Neuronal stem cell (in vitro differentiated cells): Measurements from ENCODE around the gene E4F1.
A peak's percentile ranks its signal among the peaks of the same experiment; 100 is the strongest.

Experiments
- DNase-seq: peaks from one replicate; pipeline ENCODE4 v3.0.0-alpha.2; 2013; ENCODE audit warnings: low spot score
- H2AFZ ChIP-seq: one replicate; pipeline ENCODE4 v1.6.1; 2013; ENCODE audit warnings: mild to moderate bottlenecking, low read length, inconsistent platforms
- H2AK5ac ChIP-seq: 2 replicates; pipeline ENCODE4 v1.6.1; 2013; ENCODE audit warnings: low read depth, mild to moderate bottlenecking, inconsistent platforms, low read length, moderate library complexity, mixed read lengths
- H2BK120ac ChIP-seq: 2 replicates; pipeline ENCODE4 v1.6.1; 2013; ENCODE audit warnings: low read depth, mild to moderate bottlenecking, inconsistent platforms, low read length, moderate library complexity, mixed read lengths
- H2BK12ac ChIP-seq: one replicate; pipeline ENCODE4 v1.6.1; 2013; ENCODE audit warnings: low read length, inconsistent platforms
- H2BK15ac ChIP-seq: 2 replicates; pipeline ENCODE4 v1.6.1; 2013; ENCODE audit warnings: mild to moderate bottlenecking, low read length, inconsistent platforms, mixed read lengths
- H2BK5ac ChIP-seq: one replicate; pipeline ENCODE4 v1.6.1; 2013; ENCODE audit warnings: inconsistent platforms, mild to moderate bottlenecking, low read length, moderate library complexity
- H3K14ac ChIP-seq: one replicate; pipeline ENCODE4 v1.6.1; 2013; ENCODE audit warnings: low read length, inconsistent platforms
- H3K18ac ChIP-seq: 2 replicates; pipeline ENCODE4 v1.6.1; 2013; ENCODE audit warnings: low read length, inconsistent platforms
- H3K23ac ChIP-seq: 2 replicates; pipeline ENCODE4 v1.6.1; 2013; ENCODE audit warnings: low read depth, mild to moderate bottlenecking, mixed read lengths, low read length, inconsistent platforms; ENCODE audit not compliant: poor library complexity
- H3K27ac ChIP-seq: replicated peaks from 3 replicates; pipeline ENCODE4 v1.5.1; 2013; ENCODE audit warnings: low read length, inconsistent platforms
- H3K27me3 ChIP-seq, 3 experiments: 2 replicates each; pipeline ENCODE4 v1.6.1; 2013; ENCODE audit warnings: low read length in 3 of 3, mild to moderate bottlenecking in 2 of 3, inconsistent platforms in 1 of 3, low read depth in 1 of 3, mixed read lengths in 1 of 3, moderate library complexity in 1 of 3; ENCODE audit not compliant: control insufficient read depth in 3 of 3, insufficient read depth in 3 of 3
- H3K36me3 ChIP-seq, 2 donors: replicated peaks in 1 of 2; 2 replicates each; pipeline ENCODE4 v1.6.1; 2013; ENCODE audit warnings: low read length in 2 of 2; ENCODE audit not compliant: control insufficient read depth in 2 of 2, insufficient read depth in 2 of 2
- H3K4ac ChIP-seq: 2 replicates; pipeline ENCODE4 v1.6.1; 2013; ENCODE audit warnings: inconsistent platforms, mild to moderate bottlenecking, low read length, moderate library complexity
- H3K4me1 ChIP-seq, 2 donors: 1 replicate in 1 of 2; 2 replicates in 1 of 2; pipeline ENCODE4 v1.6.1; 2013; ENCODE audit warnings: low read length in 2 of 2, low read depth in 1 of 2; ENCODE audit not compliant: control insufficient read depth in 2 of 2, insufficient read depth in 1 of 2
- H3K4me2 ChIP-seq: one replicate; pipeline ENCODE4 v1.6.1; 2013; ENCODE audit warnings: mild to moderate bottlenecking, low read length, inconsistent platforms; ENCODE audit not compliant: insufficient read depth, poor library complexity, severe bottlenecking
- H3K4me3 ChIP-seq, 2 donors: 2 replicates each; pipeline ENCODE4 v1.5.1; 2013; ENCODE audit warnings: low read length in 2 of 2, mild to moderate bottlenecking in 2 of 2, inconsistent platforms in 1 of 2, moderate library complexity in 1 of 2
- H3K79me1 ChIP-seq: one replicate; pipeline ENCODE4 v1.6.1; 2013; ENCODE audit warnings: low read depth, mild to moderate bottlenecking, inconsistent platforms, low read length, moderate library complexity
- H3K9ac ChIP-seq: one replicate; pipeline ENCODE4 v1.6.1; 2013; ENCODE audit warnings: mild to moderate bottlenecking, low read depth, low read length, inconsistent platforms; ENCODE audit not compliant: poor library complexity
- H3K9me3 ChIP-seq, 2 donors: replicated peaks in 1 of 2; 2 replicates each; pipeline versions ENCODE3 to v1.6.1; 2013; ENCODE audit warnings: low read length in 2 of 2, mild to moderate bottlenecking in 2 of 2, inconsistent platforms in 1 of 2, low read depth in 1 of 2, mixed read lengths in 1 of 2, moderate library complexity in 1 of 2; ENCODE audit not compliant: control insufficient read depth in 2 of 2, insufficient read depth in 1 of 2
- H4K8ac ChIP-seq: one replicate; pipeline ENCODE4 v1.6.1; 2013; ENCODE audit warnings: low read depth, mild to moderate bottlenecking, inconsistent platforms, low read length, moderate library complexity
- H4K91ac ChIP-seq: one replicate; pipeline ENCODE4 v1.6.1; 2013; ENCODE audit warnings: low read length, low read depth, mild to moderate bottlenecking, inconsistent platforms; ENCODE audit not compliant: poor library complexity
- WGBS, 2 donors: extraction: QIAGEN DNeasy Blood & Tissue Kit; methylation state at CpG; one replicate each; pipeline ENCODE4 v1.1.7; 2013; ENCODE audit warnings: missing lambda C conversion rate in 2 of 2, mixed read lengths in 1 of 2; ENCODE audit not compliant: insufficient read length in 2 of 2, insufficient replicate concordance in 1 of 2; ENCODE audit errors: extremely low coverage in 2 of 2; 5-methylcytosine and 5-hydroxymethylcytosine counted together

The E4F1 gene

GRCh38 chr16:2214719-2214968, 8.7 kb upstream of the E4F1 start, which contains the start of gene PGP:
TSS of gene PGP (minus strand) at chr16:2214840. CDS start at chr16:2214777, 63 bp downstream.
- peak within 1 kb of the TSS; percentile 98 for H3K9ac ChIP-seq

GRCh38 chr16:2216330-2216729, 7.1 kb upstream of the E4F1 start:
- no peak overlapping the region for H3K27ac ChIP-seq
- H2BK12ac ChIP-seq, result no peak overlapping the region
- no peak overlapping the region for H3K14ac ChIP-seq
- H3K9me3 ChIP-seq, result no peaks in the 10 kb centered on the region
- peaks cover 16% of the 10 kb centered on the region for H3K79me1 ChIP-seq
- WGBS, 2 donors, result no CpG with 5 or more reads among the region's 4 CpGs
- no peak overlapping the region for H3K4me2 ChIP-seq
- H2AFZ ChIP-seq, result no peak overlapping the region
- H2BK5ac ChIP-seq, result no peak overlapping the region
- no peaks in the 10 kb centered on the region for H3K27me3 ChIP-seq
- no peak for DNase-seq
- H4K91ac ChIP-seq, result no peak overlapping the region
- H2BK15ac ChIP-seq, result no peak overlapping the region
- H3K4ac ChIP-seq, result no peak overlapping the region
- H2BK120ac ChIP-seq, result no peak overlapping the region
- peaks cover 9 to 11% of the 10 kb centered on the region in 2 donors for H3K4me1 ChIP-seq
- no peak overlapping the region for H3K4me3 ChIP-seq
- H3K18ac ChIP-seq, result no peak overlapping the region
- no peak overlapping the region for H3K9ac ChIP-seq
- no peak overlapping the region for H4K8ac ChIP-seq
- no peak overlapping the region for H3K23ac ChIP-seq
- H2AK5ac ChIP-seq, result no peak overlapping the region
- H3K36me3 ChIP-seq, result peaks cover 17 to 23% of the 10 kb centered on the region in 2 donors

More at GRCh38 chr16:2214719-2214968, 8.7 kb upstream of the E4F1 start, which contains the start of gene PGP:
- peak within 1 kb of the TSS; percentile 99 for H3K27ac ChIP-seq
- H3K23ac ChIP-seq, result peak within 1 kb of the TSS; percentile 95
- peak within 1 kb of the TSS; percentile 94 for H2BK5ac ChIP-seq
- H3K79me1 ChIP-seq, result peaks cover 14% of the 10 kb centered on the region
- H3K36me3 ChIP-seq, result peaks cover 19 to 30% of the 10 kb centered on the region in 2 donors
- no CpG with 5 or more reads among the region's 48 CpGs for WGBS, 2 donors
- peak within 1 kb of the TSS; percentile 99 to 100 for H3K4me3 ChIP-seq
- peak within 1 kb of the TSS; percentile 84 for H2AK5ac ChIP-seq
- H3K4ac ChIP-seq, result peak within 1 kb of the TSS; percentile 76
- H2AFZ ChIP-seq, result peak within 1 kb of the TSS; percentile 94
- no peak within 1 kb of the TSS for H4K8ac ChIP-seq
- peak within 1 kb of the TSS; percentile 99 for H3K18ac ChIP-seq
- peak within 1 kb of the TSS; percentile 41 for H2BK12ac ChIP-seq
- no peak for DNase-seq
- H2BK120ac ChIP-seq, result no peak within 1 kb of the TSS
- peak within 1 kb of the TSS; percentile 96 for H3K4me2 ChIP-seq
- H3K14ac ChIP-seq, result peak within 1 kb of the TSS; percentile 82
- H3K9me3 ChIP-seq, result no peaks in the 10 kb centered on the region
- H4K91ac ChIP-seq, result no peak within 1 kb of the TSS
- H3K4me1 ChIP-seq, result peaks cover 9 to 11% of the 10 kb centered on the region in 2 donors
- no peaks in the 10 kb centered on the region for H3K27me3 ChIP-seq
- H2BK15ac ChIP-seq, result peak within 1 kb of the TSS; percentile 81

GRCh38 chr16:2223942-2224486, 623 bp downstream of the E4F1 start:
- Histone ChIP-seq H3K9me3 (no peaks in the 10 kb centered on the region), H3K27ac (peak overlapping the region; percentile 70), H3K79me1 (peaks cover 15% of the 10 kb centered on the region), H2BK120ac (no peak overlapping the region), H3K18ac (peak overlapping the region; percentile 96), H2BK5ac (peak overlapping the region; percentile 90), H4K91ac (no peak overlapping the region), H3K14ac (peak overlapping the region; percentile 47), H4K8ac (no peak overlapping the region), H2AFZ (peak overlapping the region; percentile 98), H2BK15ac (peak overlapping the region; percentile 58), H2AK5ac (peak overlapping the region; percentile 90), H3K9ac (peak overlapping the region; percentile 95), H2BK12ac (no peak overlapping the region), H3K4me2 (peak overlapping the region; percentile 87), H3K23ac (peak overlapping the region; percentile 99), H3K4me1 (peaks cover 2 to 3% of the 10 kb centered on the region in 2 donors), H3K27me3 (no peaks in the 10 kb centered on the region), H3K36me3 (peaks cover 3 to 26% of the 10 kb centered on the region in 2 donors), H3K4me3 (peak overlapping the region; percentile 87 to 92), H3K4ac (no peak overlapping the region)
- DNase-seq, result no peak
- no CpG with 5 or more reads among the region's 22 CpGs for WGBS, 2 donors

GRCh38 chr16:2226245-2226793, 2.9 kb downstream of the E4F1 start:
- no peak overlapping the region for H3K4ac ChIP-seq
- H3K4me2 ChIP-seq, result no peak overlapping the region
- no peak overlapping the region for H4K91ac ChIP-seq
- H2BK5ac ChIP-seq, result no peak overlapping the region
- peaks cover 17 to 48% of the 10 kb centered on the region in 2 donors for H3K36me3 ChIP-seq
- no peaks in the 10 kb centered on the region for H3K27me3 ChIP-seq
- peaks cover 18% of the 10 kb centered on the region for H3K79me1 ChIP-seq
- no peaks in the 10 kb centered on the region for H3K9me3 ChIP-seq
- no peak overlapping the region for H2BK120ac ChIP-seq
- no peak overlapping the region for H3K27ac ChIP-seq
- no peak for DNase-seq
- H3K4me1 ChIP-seq, result peaks cover 2 to 3% of the 10 kb centered on the region in 2 donors
- no peak overlapping the region for H2BK15ac ChIP-seq
- H4K8ac ChIP-seq, result no peak overlapping the region
- no peak overlapping the region for H3K23ac ChIP-seq
- no peak overlapping the region for H2AFZ ChIP-seq
- H2BK12ac ChIP-seq, result no peak overlapping the region
- no peak overlapping the region for H3K9ac ChIP-seq
- WGBS, 2 donors, result no CpG with 5 or more reads among the region's 9 CpGs
- H3K18ac ChIP-seq, result no peak overlapping the region
- no peak overlapping the region for H2AK5ac ChIP-seq
- peak overlapping the region in 1 of 2 donors; percentile 5 for H3K4me3 ChIP-seq
- no peak overlapping the region for H3K14ac ChIP-seq
